ENCODE results near the gene HECTD4. TPM values are rescaled to one million over a fixed set of nuclear protein-coding genes. Genes with fewer than 3 reads are reported as not detected.

HECTD4 gene
- total and polyA plus RNA-seq, 9 of the 15 experiments (the other 6 are each of a cell fraction or from before 2014, with no cell fraction given): 3.5 to 33.3 (median 13.5) TPM

DNA sequence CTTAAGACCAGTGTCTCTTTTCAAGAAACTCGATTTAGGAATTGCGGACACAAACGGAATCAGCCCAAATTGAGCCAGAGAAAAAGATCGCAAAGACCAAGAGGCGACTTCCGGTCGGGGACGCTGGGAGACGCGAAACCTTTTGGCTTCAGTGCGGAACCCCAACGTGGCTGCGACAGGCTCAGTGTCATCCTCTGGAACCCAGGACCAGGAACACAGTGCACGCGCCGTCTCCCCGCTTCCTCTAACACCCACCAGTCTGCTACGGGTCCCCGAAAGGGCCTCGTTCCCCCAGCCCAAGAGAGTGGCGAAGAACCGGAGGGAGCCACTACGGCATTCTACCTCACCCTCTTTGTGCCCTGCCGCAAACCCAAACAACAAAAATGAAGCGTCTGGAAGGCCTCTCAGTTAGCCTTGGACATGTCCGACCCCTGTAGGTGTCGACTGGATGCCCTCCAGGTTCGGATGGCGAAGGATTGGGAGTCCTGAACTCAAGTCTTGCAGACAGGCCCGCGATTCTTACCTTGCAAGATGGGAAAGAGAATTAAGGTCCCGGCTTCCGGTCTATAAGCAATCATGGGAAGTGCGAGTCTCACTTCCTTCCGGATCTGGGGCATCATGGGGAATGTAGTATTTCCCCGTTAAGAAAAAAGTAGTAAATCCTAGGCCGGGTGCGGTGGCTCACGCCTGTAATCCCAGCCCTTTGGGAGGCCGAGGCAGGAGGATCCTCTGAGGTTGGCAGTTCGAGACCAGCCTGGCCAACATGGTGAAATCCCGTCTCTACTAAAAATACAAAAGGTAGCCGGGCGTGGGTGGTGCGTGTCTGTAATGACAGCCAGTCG, 27.1 kb upstream of the HECTD4 start, which contains the start of gene RPL6:
RPL6 (minus strand) TSS at position 542 of the 842 bp plus-strand sequence. CDS start 949 bp downstream, outside the sequence.
- Histone ChIP-seq H3K27me3 (ENCODE audit: control insufficient read depth in 2 of 2, insufficient read depth in 2 of 2, low read length in 2 of 2) (no peaks in the 10 kb centered on the region), H2AFZ (ENCODE audit: low read depth, low read length) (peak within 1 kb of the TSS; percentile 88), H3K79me2 (ENCODE audit: control insufficient read depth, insufficient read depth, low read length) (peaks cover 36% of the 10 kb centered on the region), H3K9me1 (ENCODE audit: control insufficient read depth, insufficient read depth, low read length) (no peaks in the 10 kb centered on the region), H3K9me3 (replicated peaks; ENCODE audit: control insufficient read depth, insufficient read depth, low read depth, low read length) (no peaks in the 10 kb centered on the region), H3K9ac (ENCODE audit: insufficient read depth in 1 of 2, low read depth in 2 of 2, low read length in 2 of 2) (peak within 1 kb of the TSS; percentile 90 to 97), H3K4me2 (ENCODE audit: insufficient read depth, low read length) (peak within 1 kb of the TSS; percentile 99), H3K27ac (ENCODE audit: extremely low read depth, low read depth, low read length) (peak within 1 kb of the TSS; percentile 96), H3K4me1 (replicated peaks in 1 of 2; ENCODE audit: control insufficient read depth in 2 of 2, insufficient read depth in 2 of 2, low read length in 2 of 2) (peaks cover 7 to 16% of the 10 kb centered on the region in 2 experiments; a peak in 4 of 5 replicates), H3K4me3 (peak within 1 kb of the TSS; percentile 90), H4K20me1 (replicated peaks; ENCODE audit: control insufficient read depth, insufficient read depth, low read length) (peaks cover 29% of the 10 kb centered on the region), H3K36me3 (ENCODE audit: control insufficient read depth, insufficient read depth, low read length) (peaks cover 44% of the 10 kb centered on the region)
- FAIRE-seq (peak; percentile 90), DNase-seq (ENCODE audit: extremely low read depth in 1 of 4, low spot score in 3 of 4) (peak; percentile 78 to 95 (median 84)), ATAC-seq (peak; percentile 90)
- intact Hi-C loops (cut with micrococcal nuclease) (loop anchor here (2.0 to 10.0 kb wide), 2 partner anchors 396 to 564 kb away; partner anchors contain the start of genes ERP29, MAPKAPK5 and TMEM116), in situ Hi-C loops (cut with MboI) (no loop called here)
- POLR2A ChIA-PET: no interaction called here
- BruUV-seq (replicated peaks): TSS peak; percentile 50
- CTCF ChIA-PET (ENCODE audit: low intra/inter-chr PET ratio): interaction anchor here (0.7 kb wide), 1 partner anchor 211 kb away, joined by 4 read pairs; no protein-coding TSS in a partner anchor
- WGBS (ENCODE audit: insufficient coverage, low coverage, missing lambda C conversion rate): 8% methylated on average over 45 of the region's 46 CpGs
- 0 out of 2 replicates have a peak, but pooled peaks have one; percentile 47 for TF ChIP-seq SRSF3 (IDR thresholded peaks at IDR 0.05; ENCODE audit: insufficient read depth, low read length)
- peak in 1 of 2 experiments; percentile 50; a peak in 1 of 4 replicates for TF ChIP-seq CSDE1 (IDR thresholded peaks at IDR 0.05)
- TF ChIP-seq FOXA1 (IDR thresholded peaks at IDR 0.05; ENCODE audit: borderline replicate concordance): no peak
- TF ChIP-seq DNMT1 (IDR thresholded peaks at IDR 0.05): no peak
- TF ChIP-seq PHF20 (IDR thresholded peaks at IDR 0.05; ENCODE audit: partially characterized antibody): peak; percentile 92
- TF ChIP-seq GATA2 (CRISPR knock-in tag; IDR thresholded peaks at IDR 0.05): no peak
- no peak for TF ChIP-seq FOS (IDR thresholded peaks at IDR 0.05; ENCODE audit: extremely low read depth, insufficient read length)
- TF ChIP-seq HDAC1 (IDR thresholded peaks at IDR 0.05): peak in 1 of 2 experiments; percentile 72; a peak in 2 of 4 replicates
- peak; percentile 99 for TF ChIP-seq POLR2AphosphoS5 (IDR thresholded peaks at IDR 0.05; ENCODE audit: control insufficient read depth, insufficient read depth, low read depth, low read length)
- no peak for TF ChIP-seq DDX20 (tag; IDR thresholded peaks at IDR 0.05; ENCODE audit: low read depth)
- no peak for TF ChIP-seq MEF2A (IDR thresholded peaks at IDR 0.05; ENCODE audit: control insufficient read depth, low read depth, low read length)
- TF ChIP-seq, protein P1, sequence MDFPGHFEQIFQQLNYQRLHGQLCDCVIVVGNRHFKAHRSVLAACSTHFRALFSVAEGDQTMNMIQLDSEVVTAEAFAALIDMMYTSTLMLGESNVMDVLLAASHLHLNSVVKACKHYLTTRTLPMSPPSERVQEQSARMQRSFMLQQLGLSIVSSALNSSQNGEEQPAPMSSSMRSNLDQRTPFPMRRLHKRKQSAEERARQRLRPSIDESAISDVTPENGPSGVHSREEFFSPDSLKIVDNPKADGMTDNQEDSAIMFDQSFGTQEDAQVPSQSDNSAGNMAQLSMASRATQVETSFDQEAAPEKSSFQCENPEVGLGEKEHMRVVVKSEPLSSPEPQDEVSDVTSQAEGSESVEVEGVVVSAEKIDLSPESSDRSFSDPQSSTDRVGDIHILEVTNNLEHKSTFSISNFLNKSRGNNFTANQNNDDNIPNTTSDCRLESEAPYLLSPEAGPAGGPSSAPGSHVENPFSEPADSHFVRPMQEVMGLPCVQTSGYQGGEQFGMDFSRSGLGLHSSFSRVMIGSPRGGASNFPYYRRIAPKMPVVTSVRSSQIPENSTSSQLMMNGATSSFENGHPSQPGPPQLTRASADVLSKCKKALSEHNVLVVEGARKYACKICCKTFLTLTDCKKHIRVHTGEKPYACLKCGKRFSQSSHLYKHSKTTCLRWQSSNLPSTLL (IDR thresholded peaks at IDR 0.05): no peak
- no peak for TF ChIP-seq MCM3 (IDR thresholded peaks at IDR 0.05)
- TF ChIP-seq ZC3H4 (CRISPR knock-in tag; IDR thresholded peaks at IDR 0.05; ENCODE audit: borderline replicate concordance): peak; percentile 83; the same call in 1 of the 2 replicates
- TF ChIP-seq LARP7 (IDR thresholded peaks at IDR 0.05): no peak; the same call in 1 of the 2 replicates
- TF ChIP-seq NFRKB (IDR thresholded peaks at IDR 0.05; ENCODE audit: low read depth): peak; percentile 91
- TF ChIP-seq FOXK2 (conservative IDR thresholded peaks at IDR 0.05 in 1 of 2, IDR thresholded peaks at IDR 0.05 in 1 of 2; ENCODE audit: low read depth in 2 of 2): no peak
- peak; percentile 48 for TF ChIP-seq CC2D1A (IDR thresholded peaks at IDR 0.05)
- TF ChIP-seq ZNF41 (CRISPR knock-in tag; conservative IDR thresholded peaks at IDR 0.05): no peak
- no peak for TF ChIP-seq CBFA2T3 (IDR thresholded peaks at IDR 0.05)
- no peak for TF ChIP-seq DLX4 (CRISPR knock-in tag; IDR thresholded peaks at IDR 0.05)

Measured in K562 (cell line).